ENCODE data around the gene TLE2.

DNA sequence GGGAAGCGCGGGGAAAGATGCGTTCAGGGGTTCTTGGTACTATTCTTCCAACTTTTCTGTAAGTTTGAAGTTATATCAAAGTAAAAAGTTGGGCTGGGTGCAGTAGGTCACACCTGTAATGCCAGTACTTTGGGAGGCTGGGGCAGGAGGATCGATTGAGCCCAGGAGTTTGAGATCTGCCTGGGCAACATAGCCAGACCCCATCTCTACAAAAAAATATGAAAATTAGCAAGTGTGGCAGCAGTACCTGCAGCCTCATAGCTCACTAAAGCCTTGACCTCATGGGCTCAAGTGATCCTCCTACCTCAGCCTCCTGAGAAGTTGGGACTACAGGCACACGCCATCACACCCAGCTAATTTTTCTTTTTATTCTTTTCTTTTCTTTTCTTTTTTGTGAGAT lies 71.9 kb downstream of the TLE2 start:
- TF ChIP-seq, protein P1, sequence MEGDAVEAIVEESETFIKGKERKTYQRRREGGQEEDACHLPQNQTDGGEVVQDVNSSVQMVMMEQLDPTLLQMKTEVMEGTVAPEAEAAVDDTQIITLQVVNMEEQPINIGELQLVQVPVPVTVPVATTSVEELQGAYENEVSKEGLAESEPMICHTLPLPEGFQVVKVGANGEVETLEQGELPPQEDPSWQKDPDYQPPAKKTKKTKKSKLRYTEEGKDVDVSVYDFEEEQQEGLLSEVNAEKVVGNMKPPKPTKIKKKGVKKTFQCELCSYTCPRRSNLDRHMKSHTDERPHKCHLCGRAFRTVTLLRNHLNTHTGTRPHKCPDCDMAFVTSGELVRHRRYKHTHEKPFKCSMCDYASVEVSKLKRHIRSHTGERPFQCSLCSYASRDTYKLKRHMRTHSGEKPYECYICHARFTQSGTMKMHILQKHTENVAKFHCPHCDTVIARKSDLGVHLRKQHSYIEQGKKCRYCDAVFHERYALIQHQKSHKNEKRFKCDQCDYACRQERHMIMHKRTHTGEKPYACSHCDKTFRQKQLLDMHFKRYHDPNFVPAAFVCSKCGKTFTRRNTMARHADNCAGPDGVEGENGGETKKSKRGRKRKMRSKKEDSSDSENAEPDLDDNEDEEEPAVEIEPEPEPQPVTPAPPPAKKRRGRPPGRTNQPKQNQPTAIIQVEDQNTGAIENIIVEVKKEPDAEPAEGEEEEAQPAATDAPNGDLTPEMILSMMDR (IDR thresholded peaks at IDR 0.05): no peak
- no peak for TF ChIP-seq POLR2A (IDR thresholded peaks at IDR 0.05)

Measured in testis (tissue), 2 donors.